ENCODE data around the gene LYRM4. TPM values are rescaled to one million over a fixed set of nuclear protein-coding genes. Genes with fewer than 3 reads are reported as not detected.

The LYRM4 gene
- total and polyA plus RNA-seq, 4 donors: 15.2 to 23.2 (median 19.1) TPM

DNA sequence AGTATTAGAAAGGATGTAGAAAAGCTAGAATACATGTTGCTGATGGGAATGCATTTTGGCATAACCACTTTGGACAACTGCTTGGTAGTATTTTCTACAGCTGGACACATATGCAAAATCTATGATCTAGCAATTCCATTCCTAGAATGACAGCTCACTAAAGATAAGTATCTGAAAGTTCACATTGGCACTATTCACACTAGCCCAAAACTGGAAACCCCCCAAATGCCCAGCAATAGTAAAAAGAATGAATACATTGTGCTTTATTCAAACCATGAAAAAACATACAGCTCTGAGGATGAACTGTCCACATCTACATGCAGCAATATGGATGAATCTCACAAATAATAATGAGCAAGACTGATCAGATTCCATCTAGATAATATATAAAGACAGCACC is 96.7 kb downstream of the LYRM4 start:
- Histone ChIP-seq H3K4me1 (ENCODE audit: control insufficient read depth in 5 of 5, insufficient read depth in 5 of 5, low read length in 5 of 5) (peaks cover 0 to 10% (median 0%) of the 10 kb centered on the region in 5 donors), H3K36me3 (ENCODE audit: control insufficient read depth in 4 of 4, insufficient read depth in 4 of 4, low read length in 4 of 4) (no peaks in the 10 kb centered on the region), H3K27ac (ENCODE audit: low read depth in 1 of 2, low read length in 1 of 2) (no peak overlapping the region), H3K4me3 (no peak overlapping the region), H3K27me3 (ENCODE audit: control insufficient read depth in 3 of 3, insufficient read depth in 3 of 3, low read length in 2 of 3) (no peaks in the 10 kb centered on the region), H3K9me3 (ENCODE audit: control insufficient read depth in 4 of 4, insufficient read depth in 3 of 4, low read length in 3 of 4) (no peaks in the 10 kb centered on the region), H3K9ac (ENCODE audit: insufficient read depth in 1 of 2, low read length in 2 of 2) (no peak overlapping the region)
- TF ChIP-seq, protein P1, sequence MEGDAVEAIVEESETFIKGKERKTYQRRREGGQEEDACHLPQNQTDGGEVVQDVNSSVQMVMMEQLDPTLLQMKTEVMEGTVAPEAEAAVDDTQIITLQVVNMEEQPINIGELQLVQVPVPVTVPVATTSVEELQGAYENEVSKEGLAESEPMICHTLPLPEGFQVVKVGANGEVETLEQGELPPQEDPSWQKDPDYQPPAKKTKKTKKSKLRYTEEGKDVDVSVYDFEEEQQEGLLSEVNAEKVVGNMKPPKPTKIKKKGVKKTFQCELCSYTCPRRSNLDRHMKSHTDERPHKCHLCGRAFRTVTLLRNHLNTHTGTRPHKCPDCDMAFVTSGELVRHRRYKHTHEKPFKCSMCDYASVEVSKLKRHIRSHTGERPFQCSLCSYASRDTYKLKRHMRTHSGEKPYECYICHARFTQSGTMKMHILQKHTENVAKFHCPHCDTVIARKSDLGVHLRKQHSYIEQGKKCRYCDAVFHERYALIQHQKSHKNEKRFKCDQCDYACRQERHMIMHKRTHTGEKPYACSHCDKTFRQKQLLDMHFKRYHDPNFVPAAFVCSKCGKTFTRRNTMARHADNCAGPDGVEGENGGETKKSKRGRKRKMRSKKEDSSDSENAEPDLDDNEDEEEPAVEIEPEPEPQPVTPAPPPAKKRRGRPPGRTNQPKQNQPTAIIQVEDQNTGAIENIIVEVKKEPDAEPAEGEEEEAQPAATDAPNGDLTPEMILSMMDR (IDR thresholded peaks at IDR 0.05; ENCODE audit: control extremely low read depth, extremely low read depth): no peak
- no peak for ATAC-seq (ENCODE audit: insufficient read depth, low FRiP score)
- no peak for DNase-seq

DNA sequence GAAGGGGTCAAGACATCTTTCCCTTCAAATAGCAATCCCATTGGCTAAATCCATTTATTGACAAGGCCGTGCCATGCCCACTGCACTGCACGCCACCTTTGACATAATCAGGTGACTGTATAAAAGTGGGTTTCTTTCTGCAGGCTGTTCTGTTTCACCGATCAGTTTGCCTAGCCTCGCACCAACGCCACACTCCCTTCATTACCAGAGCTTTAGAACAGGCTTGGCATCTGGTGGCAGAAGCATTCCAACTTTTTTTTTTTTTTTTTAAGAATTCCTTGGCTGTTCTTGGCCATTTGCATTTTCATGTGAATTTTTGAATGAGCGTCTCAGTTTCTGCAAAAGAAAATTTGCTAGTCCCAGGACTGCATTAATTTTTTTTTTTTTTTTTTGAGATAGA is 97.5 kb downstream of the LYRM4 start:
- H3K9ac ChIP-seq (ENCODE audit: insufficient read depth in 1 of 2, low read length in 2 of 2): no peak overlapping the region
- H3K36me3 ChIP-seq (ENCODE audit: control insufficient read depth in 4 of 4, insufficient read depth in 4 of 4, low read length in 4 of 4): no peaks in the 10 kb centered on the region
- H3K27ac ChIP-seq (ENCODE audit: low read depth in 1 of 2, low read length in 1 of 2): no peak overlapping the region
- ATAC-seq (ENCODE audit: insufficient read depth, low FRiP score) (no peak), DNase-seq (no peak)
- WGBS, 2 donors: 97% methylated on average over 6 of the region's 6 CpGs
- H3K4me1 ChIP-seq (ENCODE audit: control insufficient read depth in 5 of 5, insufficient read depth in 5 of 5, low read length in 5 of 5): peaks cover 0 to 10% (median 0%) of the 10 kb centered on the region in 5 donors
- H3K4me3 ChIP-seq: no peak overlapping the region
- TF ChIP-seq, protein P1 (IDR thresholded peaks at IDR 0.05; ENCODE audit: control extremely low read depth, extremely low read depth): no peak
- no peaks in the 10 kb centered on the region for H3K9me3 ChIP-seq (ENCODE audit: control insufficient read depth in 4 of 4, insufficient read depth in 3 of 4, low read length in 3 of 4)
- H3K27me3 ChIP-seq (ENCODE audit: control insufficient read depth in 3 of 3, insufficient read depth in 3 of 3, low read length in 2 of 3): no peaks in the 10 kb centered on the region

GRCh38 chr6:5162355-5162754 is 98.4 kb downstream of the LYRM4 start:
- H3K27me3 ChIP-seq (ENCODE audit: control insufficient read depth in 3 of 3, insufficient read depth in 3 of 3, low read length in 2 of 3): no peaks in the 10 kb centered on the region
- no peak for ATAC-seq (ENCODE audit: insufficient read depth, low FRiP score)

More at GRCh38 chr6:5162355-5162754, 98.4 kb downstream of the LYRM4 start:
- Histone ChIP-seq H3K36me3 (ENCODE audit: control insufficient read depth in 4 of 4, insufficient read depth in 4 of 4, low read length in 4 of 4) (no peaks in the 10 kb centered on the region), H3K9ac (ENCODE audit: insufficient read depth in 1 of 2, low read length in 2 of 2) (no peak overlapping the region), H3K27ac (ENCODE audit: low read depth in 1 of 2, low read length in 1 of 2) (no peak overlapping the region), H3K4me1 (ENCODE audit: control insufficient read depth in 5 of 5, insufficient read depth in 5 of 5, low read length in 5 of 5) (peaks cover 0 to 3% (median 0%) of the 10 kb centered on the region in 5 donors), H3K9me3 (ENCODE audit: control insufficient read depth in 4 of 4, insufficient read depth in 3 of 4, low read length in 3 of 4) (no peaks in the 10 kb centered on the region), H3K4me3 (no peak overlapping the region)
- TF ChIP-seq, protein P1 (IDR thresholded peaks at IDR 0.05; ENCODE audit: control extremely low read depth, extremely low read depth): no peak
- 74 to 81% methylated on average over 5 of the region's 5 CpGs for WGBS, 2 donors
- peak in 1 of 3 donors; percentile 49 for DNase-seq

Data from lung (tissue), 12 donors.